Endothelial cell of umbilical vein (primary cell): Measurements from ENCODE around the gene PFKFB3. TPM values are rescaled to one million over a fixed set of nuclear protein-coding genes. Genes with fewer than 3 reads are reported as not detected.

Experiments used
- BruUV-seq: library from RNA; stranded (reverse); fragments of 400-500 nt; replicated peaks from 2 replicates; lab custom pipeline; 2021; lab: Mats Ljungman, UMichigan
- CTCF ChIA-PET: fragments of 300-600, 350-600 bp; sonication (Branson Sonifier 250); formaldehyde crosslinking; loops from one replicate; lab custom pipeline; 2021; ENCODE audit warnings: antibody characterized with exemption, inconsistent platforms; lab: Charles Lee
- POLR2A ChIA-PET: fragments of 300-600, 350-600 bp; sonication (Branson Sonifier 250); formaldehyde crosslinking; loops from one replicate; lab custom pipeline; 2021; ENCODE audit warnings: antibody characterized with exemption, inconsistent platforms; lab: Charles Lee
- DNase-seq: peaks from one replicate; pipeline ENCODE4 v3.0.0-alpha.2; 2011; ENCODE audit warnings: low read depth, low spot score
- FAIRE-seq: peaks from 2 replicates; lab custom pipeline; 2011; peaks lifted over from hg19 to GRCh38; lab: Jason Lieb, UNC
- H2AFZ ChIP-seq: 2 replicates; pipeline ENCODE4 v1.6.0; 2012; ENCODE audit warnings: low read depth, low read length, control low read depth, inconsistent platforms
- H3K27ac ChIP-seq: 2 replicates; pipeline ENCODE4 v1.5.1; 2011; ENCODE audit warnings: low read depth, mild to moderate bottlenecking, control low read depth, low read length, moderate library complexity; ENCODE audit not compliant: insufficient read depth
- H3K27me3 ChIP-seq, 2 experiments: 2 replicates each; pipeline versions ENCODE4 v1.6.0 to v1.6.1; 2011; ENCODE audit warnings: low read length in 2 of 2, mixed read lengths in 1 of 2; ENCODE audit not compliant: control insufficient read depth in 2 of 2, insufficient read depth in 2 of 2
- H3K36me3 ChIP-seq, 2 experiments: 2 replicates in 1 of 2; 3 replicates in 1 of 2; pipeline ENCODE4 v1.5.1; 2011; ENCODE audit warnings: low read length in 2 of 2, mild to moderate bottlenecking in 1 of 2, moderate library complexity in 1 of 2; ENCODE audit not compliant: control insufficient read depth in 2 of 2, insufficient read depth in 2 of 2; ENCODE audit errors: extremely low read depth in 1 of 2
- H3K4me1 ChIP-seq: 3 replicates; pipeline ENCODE4 v1.5.1; 2011; ENCODE audit warnings: mild to moderate bottlenecking, low read length; ENCODE audit not compliant: control insufficient read depth, insufficient read depth; ENCODE audit errors: extremely low read depth
- H3K4me2 ChIP-seq: 2 replicates; pipeline ENCODE4 v1.6.1; 2011; ENCODE audit warnings: low read length, control low read depth, mixed read lengths; ENCODE audit not compliant: insufficient read depth
- H3K4me3 ChIP-seq, 3 experiments: fragments of 200-600 bp in 1 of 3; sonication (generic), shearing (Covaris generic) in 1 of 3; replicated peaks in 1 of 3; 2 replicates each; pipeline ENCODE4 v1.5.1; 2011 to 2016; ENCODE audit warnings: control low read depth in 3 of 3, low read length in 3 of 3, mild to moderate bottlenecking in 2 of 3, inconsistent platforms in 1 of 3, low read depth in 1 of 3, moderate library complexity in 1 of 3; ENCODE audit not compliant: insufficient read depth in 1 of 3
- H3K79me2 ChIP-seq: 2 replicates; pipeline ENCODE4 v1.6.0; 2012; ENCODE audit warnings: low read length, inconsistent platforms; ENCODE audit not compliant: control insufficient read depth, insufficient read depth
- H3K9ac ChIP-seq: replicated peaks from 2 replicates; pipeline ENCODE3; 2011; ENCODE audit warnings: low read length, control low read depth; ENCODE audit not compliant: insufficient read depth; ENCODE audit errors: extremely low read depth
- H3K9me1 ChIP-seq: replicated peaks from 3 replicates; pipeline ENCODE4 v1.6.0; 2011; ENCODE audit warnings: mild to moderate bottlenecking, low read length; ENCODE audit not compliant: control insufficient read depth, insufficient read depth; ENCODE audit errors: extremely low read depth
- H3K9me3 ChIP-seq: replicated peaks from 2 replicates; pipeline ENCODE4 v1.5.1; 2012; ENCODE audit warnings: low read length, inconsistent platforms; ENCODE audit not compliant: control insufficient read depth, insufficient read depth
- H4K20me1 ChIP-seq: replicated peaks from 2 replicates; pipeline ENCODE3; 2011; ENCODE audit warnings: mild to moderate bottlenecking, low read length; ENCODE audit not compliant: control insufficient read depth, insufficient read depth; ENCODE audit errors: extremely low read depth
- EZH2 ChIP-seq: IDR thresholded peaks from 2 replicates; pipeline ENCODE4 v1.6.1; 2012; ENCODE audit warnings: borderline replicate concordance, low read depth, mild to moderate bottlenecking, moderate library complexity, low read length, inconsistent platforms; ENCODE audit not compliant: severe bottlenecking
- FOS ChIP-seq: IDR thresholded peaks from 2 replicates; pipeline ENCODE4 v1.6.1; 2011; ENCODE audit warnings: mild to moderate bottlenecking, low read length, moderate library complexity, borderline replicate concordance; ENCODE audit not compliant: insufficient read depth
- GATA2 ChIP-seq: IDR thresholded peaks from 2 replicates; pipeline ENCODE4 v1.7.0; 2011; ENCODE audit warnings: low read depth, mild to moderate bottlenecking, moderate library complexity, mixed read lengths, low read length; ENCODE audit not compliant: insufficient read length, insufficient read depth
- JUN ChIP-seq: IDR thresholded peaks from 2 replicates; pipeline ENCODE4 v1.6.1; 2011; ENCODE audit warnings: borderline replicate concordance, low read depth; ENCODE audit not compliant: insufficient read length, insufficient read depth
- MYC ChIP-seq: IDR thresholded peaks from one replicate; pipeline ENCODE4 v1.6.1; 2011; ENCODE audit warnings: mild to moderate bottlenecking, low read depth, low read length
- POLR2A ChIP-seq: IDR thresholded peaks from 2 replicates; pipeline ENCODE4 v1.6.1; 2012; ENCODE audit warnings: low read depth, mild to moderate bottlenecking, control low read depth, low read length
- POLR2AphosphoS5 ChIP-seq: IDR thresholded peaks from 2 replicates; pipeline ENCODE4 v1.6.1; 2012; ENCODE audit warnings: low read depth, mild to moderate bottlenecking, control low read depth, low read length, moderate library complexity; ENCODE audit not compliant: insufficient read depth
- dilution Hi-C: fragments of 300-500 bp; cut with MboI; formaldehyde crosslinking; loops from one replicate; pipeline ENCODE4 v1.15.0; 2019; ENCODE audit warnings: low sequenced_read_pairs; ENCODE audit not compliant: extremely low pct_ligation_motif_present
- intact Hi-C: fragments of 100-400 bp; cut with micrococcal nuclease; formaldehyde crosslinking; loops from one replicate; pipeline ENCODE4 v1.10.0; 2022
- polyA plus RNA-seq, 4 experiments: library from polyadenylated mRNA; depleted of rRNA in 3 of 4; stranded (reverse) in 3 of 4; unstranded in 1 of 4; fragments of >200 nt; gene quantifications; 2 replicates each; pipeline versions ENCODE4 v1.2.1 to v1.2.3, GENCODE V29; 2011 to 2012; ENCODE audit warnings: missing spikeins in 1 of 4
- total RNA-seq: library from RNA; stranded (reverse); gene quantifications from 2 replicates; pipeline ENCODE4 v1.2.3, GENCODE V29; 2021
- TF ChIP-seq, protein P1 (sequence below), 2 donors: IDR thresholded peaks; 1 replicate in 1 of 2; 2 replicates in 1 of 2; pipeline ENCODE4 v1.5.1; 2011; ENCODE audit warnings: low read length in 2 of 2, mild to moderate bottlenecking in 2 of 2, moderate library complexity in 2 of 2, control low read depth in 1 of 2, inconsistent platforms in 1 of 2, low read depth in 1 of 2; ENCODE audit not compliant: insufficient read depth in 1 of 2; ENCODE audit errors: extremely low read depth in 1 of 2
- TF ChIP-seq, protein P2 (sequence below): IDR thresholded peaks from 2 replicates; pipeline ENCODE4 v1.6.1; 2011; ENCODE audit not compliant: insufficient read depth, insufficient read length

PFKFB3 gene
- total and polyA plus RNA-seq, 2 donors (not counting 3 experiments of a cell fraction or from before 2014, with no cell fraction given), result 15.8 to 33.7 TPM

DNA sequence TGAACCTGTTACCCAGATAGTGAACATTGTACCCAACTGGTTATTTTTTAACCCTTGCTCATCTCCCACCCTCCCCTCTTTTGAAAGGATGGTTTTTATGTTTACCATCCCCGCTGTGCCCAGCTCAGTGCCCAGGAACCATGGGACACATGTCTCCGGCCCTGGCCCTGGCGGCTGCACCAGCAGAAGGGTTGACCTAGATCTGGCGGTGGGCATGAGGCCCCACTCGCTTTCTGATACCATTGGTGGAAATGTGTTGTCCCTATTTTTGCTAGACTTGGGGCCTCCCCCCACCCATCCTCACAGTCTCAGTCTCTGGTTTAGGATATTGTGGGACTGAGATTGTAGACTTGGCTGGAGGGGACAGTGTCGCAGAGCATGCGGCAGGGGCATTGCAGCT lies 11.9 kb downstream of the PFKFB3 start:
- Histone ChIP-seq H3K9me1 (no peaks in the 10 kb centered on the region), H3K79me2 (peaks cover 23% of the 10 kb centered on the region), H3K9me3 (no peaks in the 10 kb centered on the region), H3K4me2 (no peak overlapping the region), H3K27ac (no peak overlapping the region), H3K9ac (no peak overlapping the region), H2AFZ (no peak overlapping the region), H4K20me1 (no peaks in the 10 kb centered on the region), H3K27me3 (no peaks in the 10 kb centered on the region), H3K36me3 (peaks cover 23 to 38% of the 10 kb centered on the region in 2 experiments), H3K4me3 (no peak overlapping the region), H3K4me1 (no peaks in the 10 kb centered on the region)
- DNase-seq, result no peak
- CTCF ChIA-PET, result no interaction called here
- dilution Hi-C loops, result no loop called here
- FAIRE-seq, result no peak
- intact Hi-C loops, result no loop called here
- no peak for TF ChIP-seq POLR2AphosphoS5
- no peak for TF ChIP-seq JUN
- no peak for TF ChIP-seq POLR2A
- TF ChIP-seq FOS, result no peak
- POLR2A ChIA-PET, result no interaction called here
- no TSS peak for BruUV-seq

DNA sequence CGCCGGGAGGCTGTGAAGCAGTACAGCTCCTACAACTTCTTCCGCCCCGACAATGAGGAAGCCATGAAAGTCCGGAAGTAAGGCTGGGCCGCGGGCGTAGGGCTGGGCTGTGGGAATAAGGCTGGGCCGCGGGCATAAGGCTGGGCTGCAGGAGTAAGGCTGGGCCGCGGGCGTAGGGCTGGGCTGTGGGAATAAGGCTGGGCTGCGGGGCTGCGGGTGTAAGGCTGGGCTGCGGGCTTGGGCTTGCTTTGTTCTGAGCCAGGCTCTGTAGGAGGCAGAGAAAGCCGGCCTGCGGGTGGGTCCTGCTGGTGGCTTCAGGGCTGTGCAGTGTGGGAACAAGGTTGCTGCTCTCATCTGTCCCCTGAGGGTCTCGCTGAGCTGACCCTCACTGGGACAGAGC lies 12.5 kb downstream of the PFKFB3 start:
- Histone ChIP-seq H3K27ac (no peak overlapping the region), H3K9me3 (no peaks in the 10 kb centered on the region), H4K20me1 (no peaks in the 10 kb centered on the region), H3K79me2 (peaks cover 23% of the 10 kb centered on the region), H3K9me1 (no peaks in the 10 kb centered on the region), H3K27me3 (no peaks in the 10 kb centered on the region), H3K36me3 (peaks cover 23 to 38% of the 10 kb centered on the region in 2 experiments), H2AFZ (no peak overlapping the region), H3K4me1 (no peaks in the 10 kb centered on the region), H3K4me2 (no peak overlapping the region), H3K4me3 (no peak overlapping the region), H3K9ac (no peak overlapping the region)
- dilution Hi-C loops (no loop called here), intact Hi-C loops (no loop called here)
- FAIRE-seq (no peak), DNase-seq (no peak)
- POLR2A ChIA-PET, result no interaction called here
- CTCF ChIA-PET, result interaction anchor here (1.0 kb wide), 1 partner anchor 186 kb away, joined by 4 read pairs; no protein-coding TSS in a partner anchor
- TF ChIP-seq GATA2 (no peak), MYC (no peak), EZH2 (no peak), FOS (no peak), POLR2AphosphoS5 (no peak), POLR2A (no peak), JUN (no peak)
- TF ChIP-seq, protein P1, sequence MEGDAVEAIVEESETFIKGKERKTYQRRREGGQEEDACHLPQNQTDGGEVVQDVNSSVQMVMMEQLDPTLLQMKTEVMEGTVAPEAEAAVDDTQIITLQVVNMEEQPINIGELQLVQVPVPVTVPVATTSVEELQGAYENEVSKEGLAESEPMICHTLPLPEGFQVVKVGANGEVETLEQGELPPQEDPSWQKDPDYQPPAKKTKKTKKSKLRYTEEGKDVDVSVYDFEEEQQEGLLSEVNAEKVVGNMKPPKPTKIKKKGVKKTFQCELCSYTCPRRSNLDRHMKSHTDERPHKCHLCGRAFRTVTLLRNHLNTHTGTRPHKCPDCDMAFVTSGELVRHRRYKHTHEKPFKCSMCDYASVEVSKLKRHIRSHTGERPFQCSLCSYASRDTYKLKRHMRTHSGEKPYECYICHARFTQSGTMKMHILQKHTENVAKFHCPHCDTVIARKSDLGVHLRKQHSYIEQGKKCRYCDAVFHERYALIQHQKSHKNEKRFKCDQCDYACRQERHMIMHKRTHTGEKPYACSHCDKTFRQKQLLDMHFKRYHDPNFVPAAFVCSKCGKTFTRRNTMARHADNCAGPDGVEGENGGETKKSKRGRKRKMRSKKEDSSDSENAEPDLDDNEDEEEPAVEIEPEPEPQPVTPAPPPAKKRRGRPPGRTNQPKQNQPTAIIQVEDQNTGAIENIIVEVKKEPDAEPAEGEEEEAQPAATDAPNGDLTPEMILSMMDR (IDR thresholded peaks at IDR 0.05; ENCODE audit: extremely low read depth in 1 of 2, insufficient read depth in 1 of 2, low read depth in 1 of 2, low read length in 2 of 2), result no peak
- TF ChIP-seq, protein P2, sequence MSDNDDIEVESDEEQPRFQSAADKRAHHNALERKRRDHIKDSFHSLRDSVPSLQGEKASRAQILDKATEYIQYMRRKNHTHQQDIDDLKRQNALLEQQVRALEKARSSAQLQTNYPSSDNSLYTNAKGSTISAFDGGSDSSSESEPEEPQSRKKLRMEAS, result no peak
- BruUV-seq, result no TSS peak
